Inflammatory macrophage treated with lipopolysaccharide for 4 hours (primary cell): ENCODE measurements around the gene CHL1.

ENCODE experiments used
- DNase-seq: peaks from one replicate; pipeline ENCODE4 v3.0.0-alpha.2; 2020

Gene CHL1

DNA sequence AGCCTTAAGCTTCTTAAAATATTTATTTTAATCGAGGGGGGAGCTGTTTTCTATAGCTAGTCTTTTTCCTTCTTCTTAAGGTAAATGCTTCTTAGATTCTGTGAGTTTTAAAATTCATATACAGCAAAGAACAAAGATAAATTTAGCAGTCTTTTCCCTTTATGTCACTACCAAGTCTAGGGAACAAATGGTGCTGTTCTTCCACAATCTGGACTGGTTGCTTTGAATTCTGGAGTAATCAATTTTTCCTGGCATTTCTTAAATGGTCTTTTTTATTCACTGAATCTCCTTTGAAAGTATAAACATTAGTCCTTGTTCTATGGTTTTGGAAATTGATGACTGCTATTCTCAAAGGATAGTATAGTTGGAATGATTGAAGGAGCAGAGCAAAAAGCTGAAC lies 82.8 kb downstream of the CHL1 start:
- no peak for DNase-seq

DNA sequence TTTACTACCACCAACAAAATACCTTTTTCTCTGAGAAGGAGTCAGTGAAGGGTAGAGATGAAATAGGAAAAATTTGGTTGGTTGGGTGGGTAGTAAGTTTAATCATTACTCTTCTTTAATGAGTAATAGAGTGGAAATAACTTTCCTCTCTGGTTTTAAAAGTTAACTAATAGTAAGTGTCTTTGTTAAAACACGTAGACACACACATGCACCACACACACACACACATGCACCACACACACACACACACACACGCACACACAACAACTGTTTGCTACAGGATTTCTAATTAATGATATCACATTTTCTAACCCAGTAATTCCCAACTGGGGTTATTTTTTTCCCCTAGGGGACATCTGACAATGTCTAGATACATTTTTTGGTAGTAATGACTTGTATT lies 84.1 kb downstream of the CHL1 start:
- no peak for DNase-seq

- no peak for DNase-seq
Measured at GRCh38 chr3:284322-284721, 87.8 kb downstream of the CHL1 start.

DNA sequence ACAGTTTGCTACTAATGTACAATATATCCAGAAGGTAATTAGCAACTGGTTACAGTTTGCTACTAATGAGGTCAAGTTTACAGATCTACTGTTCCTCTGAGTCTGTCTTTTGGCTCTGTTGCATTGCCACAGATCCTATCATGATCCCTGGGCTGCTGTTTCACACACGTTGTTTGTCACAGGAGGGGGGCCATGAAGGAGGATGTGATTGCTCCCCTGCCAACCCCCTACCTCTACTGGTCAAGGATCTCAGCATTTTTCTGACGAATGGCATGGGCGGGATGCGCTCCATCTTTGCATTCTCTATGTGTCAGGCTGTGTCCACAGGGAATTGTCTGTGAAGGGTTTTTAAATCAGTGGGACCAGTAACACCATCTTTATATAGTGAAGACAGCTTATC lies 91.9 kb downstream of the CHL1 start:
- no peak for DNase-seq

GRCh38 chr3:291028-291427 lies 94.5 kb downstream of the CHL1 start:
- no peak for DNase-seq

DNA sequence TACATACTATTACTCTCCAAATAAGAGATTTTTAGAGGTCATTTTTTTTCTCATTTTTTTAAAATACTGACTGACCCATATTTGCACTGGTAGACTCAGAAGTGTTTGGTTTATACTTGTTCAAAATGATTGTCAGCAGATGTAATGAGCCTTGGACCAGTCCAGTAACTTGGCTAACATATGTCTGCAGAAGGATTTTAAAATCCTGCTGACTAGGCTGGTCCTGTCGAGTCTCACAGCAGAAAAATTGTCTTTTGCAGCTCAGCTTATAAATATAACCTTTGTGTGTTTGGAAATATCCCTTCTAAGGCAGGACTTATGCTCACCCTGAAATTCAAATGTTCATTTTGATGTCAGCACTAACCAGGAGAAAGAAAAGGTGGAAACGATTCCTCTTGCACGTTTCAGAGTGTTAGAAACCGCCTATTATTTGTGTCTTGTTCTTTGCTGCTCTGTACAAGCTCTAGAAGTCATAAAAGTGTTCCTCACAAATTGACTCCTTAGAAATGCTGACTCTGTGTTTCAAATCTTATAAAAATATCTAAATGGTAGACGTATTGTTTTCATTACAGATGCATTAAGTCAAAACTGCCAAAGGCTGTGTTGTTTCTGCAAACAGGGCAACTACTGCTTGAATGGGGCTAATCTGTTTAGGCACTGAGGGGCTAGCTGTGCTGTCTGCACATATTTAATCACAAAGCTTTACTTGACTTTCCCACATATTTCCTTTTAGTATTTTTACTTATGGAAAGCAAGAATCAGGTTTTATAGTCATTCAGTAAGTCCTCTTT lies 95.3 kb downstream of the CHL1 start:
- no peak for DNase-seq

DNA sequence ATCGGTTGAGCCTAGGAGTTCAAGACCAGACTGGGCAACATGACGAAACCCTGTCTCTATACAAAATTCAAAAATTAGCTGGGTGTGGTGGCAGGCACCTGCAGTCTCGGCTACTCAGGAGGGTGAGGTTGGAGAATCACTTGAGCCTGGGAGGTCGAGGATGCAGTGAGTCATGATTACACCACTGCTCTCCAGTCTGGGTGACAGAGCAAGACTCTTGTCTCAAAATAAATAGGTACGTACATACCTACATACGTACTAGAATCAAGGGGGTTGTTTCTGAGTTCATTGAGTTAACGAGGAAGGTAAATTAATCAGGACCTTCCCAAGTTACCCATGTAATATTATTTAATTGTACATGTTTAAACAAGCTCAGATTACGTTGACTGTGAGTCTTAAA lies 97.5 kb downstream of the CHL1 start:
- DNase-seq = no peak

DNA sequence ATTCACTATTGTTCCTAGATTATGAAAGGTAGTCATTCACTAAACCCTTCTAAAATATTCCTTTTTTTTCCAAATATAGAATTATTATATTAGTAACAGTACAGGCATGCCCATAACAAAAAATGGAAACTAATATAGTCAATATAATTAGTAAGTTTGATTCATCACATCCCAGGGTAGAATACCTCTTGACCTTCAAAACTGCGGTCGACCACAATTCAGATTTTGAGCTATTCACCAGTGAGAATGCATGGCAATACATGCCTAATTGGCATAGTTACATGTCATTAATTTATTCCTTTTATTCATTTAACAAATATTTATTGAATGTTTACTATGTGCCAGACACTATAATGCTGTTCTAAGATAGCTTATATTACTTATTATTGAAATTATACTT lies 98.0 kb downstream of the CHL1 start:
- no peak for DNase-seq

GRCh38 chr3:295166-295565 lies 98.6 kb downstream of the CHL1 start:
- no peak for DNase-seq

DNA sequence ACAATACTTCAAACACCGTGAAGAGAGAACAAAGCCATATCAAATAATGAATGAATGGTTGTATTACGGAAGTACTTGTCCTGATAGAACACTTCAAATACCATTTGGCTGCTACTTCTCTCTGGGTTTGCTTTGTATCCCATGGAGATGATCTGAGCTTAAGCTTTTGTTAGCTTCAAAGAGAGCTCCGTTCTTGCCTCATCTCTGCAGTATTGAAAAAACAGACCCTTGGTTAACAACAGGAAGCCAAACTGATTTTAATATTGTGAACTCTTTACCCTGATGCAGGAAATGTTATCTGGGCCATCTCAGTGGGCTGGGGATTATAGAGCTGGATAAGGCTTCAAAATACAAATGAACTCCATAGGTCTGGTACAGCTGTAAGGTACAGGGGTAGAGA lies 101.0 kb downstream of the CHL1 start:
- no peak for DNase-seq

GRCh38 chr3:299590-300301 lies 103.2 kb downstream of the CHL1 start:
- no peak for DNase-seq

- no peak for DNase-seq
Measured at GRCh38 chr3:307182-307581, 110.6 kb downstream of the CHL1 start.

- no peak for DNase-seq
Measured at GRCh38 chr3:308597-309321, 112.2 kb downstream of the CHL1 start.

- no peak for DNase-seq
Measured at GRCh38 chr3:312160-312733, 115.7 kb downstream of the CHL1 start.

DNA sequence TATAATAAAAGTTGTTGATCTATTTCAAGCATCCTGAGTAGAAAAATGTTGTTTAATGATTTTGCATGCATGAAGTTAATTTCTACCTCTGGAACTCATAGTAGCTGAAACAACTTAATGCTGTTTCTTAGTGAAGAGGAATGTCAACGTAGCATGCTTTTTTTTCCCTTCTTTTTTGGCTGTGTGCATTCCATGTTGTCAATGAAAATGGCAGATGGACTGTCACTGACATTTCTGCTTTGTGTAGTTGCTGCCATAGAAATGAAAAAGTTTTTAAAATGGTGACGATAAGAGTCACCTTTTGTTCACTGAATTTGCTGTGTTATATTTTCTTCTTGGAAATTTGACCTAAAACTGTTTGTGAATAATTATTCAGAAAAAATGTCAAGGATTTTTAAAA lies 116.3 kb downstream of the CHL1 start:
- no peak for DNase-seq

GRCh38 chr3:317012-317411 lies 120.4 kb downstream of the CHL1 start:
- DNase-seq = no peak

- no peak for DNase-seq
Measured at GRCh38 chr3:318903-319302, 122.3 kb downstream of the CHL1 start.

DNA sequence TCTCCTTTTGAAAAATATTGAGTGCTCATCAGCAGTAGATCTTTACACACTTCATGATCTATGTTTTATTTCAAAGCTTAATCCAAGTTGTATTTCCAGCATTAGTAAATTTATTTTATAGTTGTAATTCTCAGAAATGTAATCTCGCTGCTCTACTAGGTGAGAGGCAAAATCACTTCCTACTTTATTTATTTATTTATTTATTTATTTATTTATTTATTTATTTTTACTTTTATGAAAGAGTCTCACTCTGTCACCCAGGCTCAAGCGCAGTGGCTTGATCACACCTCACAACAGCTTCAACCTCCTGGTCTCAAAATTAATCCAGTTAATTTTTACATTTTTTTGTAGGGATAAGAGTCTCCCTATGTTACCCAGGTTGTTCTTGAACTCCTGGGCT lies 127.9 kb downstream of the CHL1 start:
- no peak for DNase-seq

- no peak for DNase-seq
Measured at GRCh38 chr3:325495-325894, 128.9 kb downstream of the CHL1 start.

- no peak for DNase-seq
Measured at GRCh38 chr3:330494-331115, 134.0 kb downstream of the CHL1 start.

DNA sequence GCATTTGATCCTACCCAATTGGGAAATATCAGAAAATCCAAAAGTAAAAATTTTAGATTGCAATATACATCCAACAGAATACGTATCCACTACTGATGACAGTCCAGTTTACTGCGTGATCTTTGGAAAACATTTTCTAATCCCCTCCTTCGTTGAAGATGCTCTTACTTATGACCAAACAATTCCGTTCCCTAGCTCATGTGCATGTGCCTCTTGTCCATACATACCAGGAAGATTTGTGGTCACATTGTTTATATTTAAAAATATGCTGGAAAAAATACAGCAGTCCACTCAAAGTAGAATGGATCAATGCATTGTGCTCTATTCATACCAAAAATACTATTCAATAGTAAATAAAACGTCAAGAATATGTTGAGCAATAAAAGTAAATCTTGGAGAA lies 135.3 kb downstream of the CHL1 start:
- DNase-seq = no peak

GRCh38 chr3:332701-333100 lies 136.1 kb downstream of the CHL1 start:
- no peak for DNase-seq

- DNase-seq = no peak
Measured at GRCh38 chr3:335240-335639, 138.7 kb downstream of the CHL1 start.
